SK-N-SH treated with all-trans-retinoic acid at 6 μM for 48 hours (cell line): ENCODE data around the gene UBFD1.

Experiments used
- ARNTL ChIP-seq: fragments of 450-650 bp; formaldehyde crosslinking; IDR thresholded peaks from 2 replicates; pipeline ENCODE4 v1.5.0; 2020; ENCODE audit warnings: low read depth, mild to moderate bottlenecking, moderate library complexity, borderline replicate concordance
- BACH2 ChIP-seq: fragments of 250-450 bp; sonication (Bioruptor Pico); IDR thresholded peaks from 2 replicates; pipeline ENCODE4 v1.9.0; 2021; ENCODE audit warnings: mild to moderate bottlenecking, borderline replicate concordance
- CREB5 ChIP-seq: fragments of 250-450 bp; sonication (Bioruptor Pico); IDR thresholded peaks from 2 replicates; pipeline ENCODE4 v1.5.1; 2020; ENCODE audit warnings: low read depth, mild to moderate bottlenecking, moderate library complexity
- CSDC2 ChIP-seq: fragments of 250-450 bp; sonication (Bioruptor Pico); IDR thresholded peaks from 2 replicates; pipeline ENCODE4 v1.5.0; 2020; ENCODE audit warnings: mild to moderate bottlenecking, moderate library complexity
- CSRNP3 ChIP-seq: fragments of 250-450 bp; sonication (Bioruptor Pico); IDR thresholded peaks from 2 replicates; pipeline ENCODE4 v1.5.1; 2021; ENCODE audit warnings: mild to moderate bottlenecking, moderate library complexity
- GLIS3 ChIP-seq: fragments of 250-450 bp; sonication (Bioruptor Pico); IDR thresholded peaks from 2 replicates; pipeline ENCODE4 v1.5.0; 2020; ENCODE audit warnings: mild to moderate bottlenecking, moderate library complexity
- PATZ1 ChIP-seq: fragments of 250-450 bp; sonication (Bioruptor Pico); IDR thresholded peaks from 2 replicates; pipeline ENCODE4 v1.8.0; 2020; ENCODE audit warnings: mild to moderate bottlenecking, moderate library complexity, borderline replicate concordance
- PPARA ChIP-seq: fragments of 250-450 bp; sonication (Bioruptor Pico); IDR thresholded peaks from 2 replicates; pipeline ENCODE4 v1.5.0; 2020; ENCODE audit warnings: mild to moderate bottlenecking, borderline replicate concordance
- SNAI2 ChIP-seq: fragments of 250-450 bp; sonication (Bioruptor Pico); IDR thresholded peaks from 2 replicates; pipeline ENCODE4 v1.5.0; 2020; ENCODE audit warnings: mild to moderate bottlenecking, moderate library complexity
- TOX ChIP-seq: fragments of 250-450 bp; sonication (Bioruptor Pico); IDR thresholded peaks from 2 replicates; pipeline ENCODE4 v1.8.0; 2021; ENCODE audit warnings: mild to moderate bottlenecking, moderate library complexity, borderline replicate concordance
- ZC3H10 ChIP-seq: fragments of 250-450 bp; sonication (Bioruptor Pico); IDR thresholded peaks from 2 replicates; pipeline ENCODE4 v1.5.1; 2021; ENCODE audit warnings: mild to moderate bottlenecking, moderate library complexity
- ZFP3 ChIP-seq: fragments of 250-450 bp; sonication (Bioruptor Pico); IDR thresholded peaks from 2 replicates; pipeline ENCODE4 v1.5.0; 2020; ENCODE audit warnings: mild to moderate bottlenecking, moderate library complexity
- ZFP30 ChIP-seq: fragments of 450-650 bp; formaldehyde crosslinking; IDR thresholded peaks from 2 replicates; pipeline ENCODE4 v1.5.0; 2022; ENCODE audit warnings: mild to moderate bottlenecking, moderate library complexity
- ZNF565 ChIP-seq: fragments of 450-650 bp; formaldehyde crosslinking; conservative IDR thresholded peaks from 2 replicates; pipeline ENCODE4 v1.5.0; 2020; ENCODE audit warnings: low read depth, mild to moderate bottlenecking, moderate library complexity

DNA sequence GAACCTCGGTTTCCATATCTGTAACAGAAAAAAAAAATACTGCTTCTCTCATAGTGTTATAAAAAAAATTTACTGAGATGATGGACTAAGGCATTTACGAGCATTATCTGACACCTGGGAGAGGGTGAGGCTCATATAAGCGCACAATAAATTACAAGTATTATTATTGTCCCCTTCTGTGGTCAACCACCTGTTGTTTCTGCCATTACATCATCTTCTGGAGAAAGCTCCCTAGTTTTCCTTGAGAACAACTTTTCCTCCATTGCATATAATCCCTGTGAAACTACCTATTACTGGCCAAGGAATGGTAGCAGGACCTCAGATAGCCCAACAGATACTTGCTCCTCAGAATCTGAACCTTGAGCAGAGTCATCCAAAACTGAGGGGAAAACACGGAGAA is 35.6 kb upstream of the UBFD1 start:
- TF ChIP-seq GLIS3 (no peak), CREB5 (CRISPR knock-in tag) (no peak), PPARA (no peak), SNAI2 (CRISPR knock-in tag) (no peak), PATZ1 (CRISPR knock-in tag) (no peak), TOX (CRISPR knock-in tag) (no peak), ZNF565 (CRISPR knock-in tag) (no peak), BACH2 (no peak), ARNTL (CRISPR knock-in tag) (no peak), ZFP3 (CRISPR knock-in tag) (no peak), ZFP30 (CRISPR knock-in tag) (no peak), CSDC2 (CRISPR knock-in tag) (no peak), CSRNP3 (CRISPR knock-in tag) (no peak), ZC3H10 (CRISPR knock-in tag) (no peak)
